H9 (cell line): Measurements from ENCODE around the gene TRIM26. TPM values are rescaled to one million over a fixed set of nuclear protein-coding genes. Genes with fewer than 3 reads are reported as not detected.

ENCODE experiments used
- DNase-seq: peaks from one replicate; pipeline ENCODE4 v3.0.0-alpha.2; 2017
- H2AFZ ChIP-seq: one replicate; pipeline ENCODE4 v1.6.1; 2013; ENCODE audit warnings: mild to moderate bottlenecking, low read length, control low read depth, moderate library complexity
- H2AK5ac ChIP-seq: 2 replicates; pipeline ENCODE4 v1.6.1; 2013; ENCODE audit warnings: low read length, control low read depth, mixed read lengths; ENCODE audit not compliant: insufficient read length
- H2BK120ac ChIP-seq: one replicate; pipeline ENCODE4 v1.6.1; 2013; ENCODE audit warnings: low read depth, mild to moderate bottlenecking, low read length, control low read depth, inconsistent platforms; ENCODE audit not compliant: poor library complexity, severe bottlenecking
- H2BK12ac ChIP-seq: 2 replicates; pipeline ENCODE4 v1.6.1; 2013; ENCODE audit warnings: low read length, control low read depth, mixed read lengths, low read depth; ENCODE audit not compliant: insufficient read length
- H2BK15ac ChIP-seq: 2 replicates; pipeline ENCODE4 v1.6.1; 2013; ENCODE audit warnings: low read depth, low read length, control low read depth
- H2BK20ac ChIP-seq: one replicate; pipeline ENCODE4 v1.6.1; 2013; ENCODE audit warnings: low read depth, mild to moderate bottlenecking, low read length, control low read depth, inconsistent platforms; ENCODE audit not compliant: poor library complexity, severe bottlenecking
- H2BK5ac ChIP-seq: 2 replicates; pipeline ENCODE4 v1.6.1; 2013; ENCODE audit warnings: low read length, control low read depth, mixed read lengths; ENCODE audit not compliant: insufficient read length
- H3K14ac ChIP-seq: 2 replicates; pipeline ENCODE4 v1.6.1; 2013; ENCODE audit warnings: low read length, control low read depth; ENCODE audit not compliant: insufficient read depth
- H3K18ac ChIP-seq: 2 replicates; pipeline ENCODE4 v1.6.1; 2013; ENCODE audit warnings: low read depth, mild to moderate bottlenecking, mixed read lengths, low read length, control low read depth; ENCODE audit not compliant: insufficient read length
- H3K23ac ChIP-seq: 2 replicates; pipeline ENCODE4 v1.6.1; 2013; ENCODE audit warnings: low read length, control low read depth, mixed read lengths, low read depth; ENCODE audit not compliant: insufficient read length
- H3K23me2 ChIP-seq: 2 replicates; pipeline ENCODE4 v1.6.1; 2013; ENCODE audit warnings: low read depth, mild to moderate bottlenecking, mixed read lengths, low read length, control low read depth; ENCODE audit not compliant: insufficient read length, poor library complexity, severe bottlenecking
- H3K27ac ChIP-seq: 2 replicates; pipeline ENCODE4 v1.5.1; 2013; ENCODE audit warnings: low read length, control low read depth, mixed read lengths, low read depth; ENCODE audit not compliant: insufficient read length
- H3K27me3 ChIP-seq: 2 replicates; pipeline ENCODE4 v1.6.1; 2013; ENCODE audit warnings: low read length, control low read depth, inconsistent platforms; ENCODE audit not compliant: insufficient read depth
- H3K4ac ChIP-seq: 2 replicates; pipeline ENCODE4 v1.6.1; 2013; ENCODE audit warnings: low read depth, mild to moderate bottlenecking, control low read depth, inconsistent platforms, low read length, moderate library complexity
- H3K4me1 ChIP-seq: 2 replicates; pipeline ENCODE4 v1.6.1; 2013; ENCODE audit warnings: low read length, control low read depth, inconsistent platforms; ENCODE audit not compliant: insufficient read depth
- H3K4me2 ChIP-seq: 2 replicates; pipeline ENCODE4 v1.6.1; 2013; ENCODE audit warnings: low read length, control low read depth, mixed read lengths; ENCODE audit not compliant: insufficient read length, insufficient read depth
- H3K56ac ChIP-seq: 2 replicates; pipeline ENCODE4 v1.6.1; 2013; ENCODE audit warnings: low read depth, mild to moderate bottlenecking, mixed read lengths, low read length, control low read depth; ENCODE audit not compliant: insufficient read length
- H3K79me1 ChIP-seq: 2 replicates; pipeline ENCODE4 v1.6.1; 2013; ENCODE audit warnings: low read depth, mild to moderate bottlenecking, moderate library complexity, low read length, control low read depth, inconsistent platforms; ENCODE audit not compliant: insufficient read depth, poor library complexity, severe bottlenecking
- H3K79me2 ChIP-seq: 2 replicates; pipeline ENCODE4 v1.6.1; 2013; ENCODE audit warnings: low read length, control low read depth, inconsistent platforms; ENCODE audit not compliant: insufficient read depth
- H3K9ac ChIP-seq: 2 replicates; pipeline ENCODE4 v1.6.1; 2013; ENCODE audit warnings: low read length, control low read depth, mixed read lengths; ENCODE audit not compliant: insufficient read length; ENCODE audit errors: extremely low read depth
- H3K9me3 ChIP-seq: one replicate; pipeline ENCODE4 v1.6.1; 2013; ENCODE audit warnings: low read depth, low read length, inconsistent platforms; ENCODE audit not compliant: control insufficient read depth
- H3T11ph ChIP-seq: one replicate; pipeline ENCODE4 v1.6.1; 2013; ENCODE audit warnings: mild to moderate bottlenecking, low read length, control low read depth, inconsistent platforms
- H4K20me1 ChIP-seq: one replicate; pipeline ENCODE4 v1.6.1; 2013; ENCODE audit not compliant: control insufficient read depth, insufficient read length, insufficient read depth
- H4K5ac ChIP-seq: 2 replicates; pipeline ENCODE4 v1.6.1; 2013; ENCODE audit warnings: low read depth, mild to moderate bottlenecking, mixed read lengths, low read length, control low read depth; ENCODE audit not compliant: insufficient read length
- H4K8ac ChIP-seq: replicated peaks from 2 replicates; pipeline ENCODE4 v1.6.1; 2013; ENCODE audit warnings: low read length, control low read depth, mixed read lengths, low read depth; ENCODE audit not compliant: insufficient read length
- H4K91ac ChIP-seq: 2 replicates; pipeline ENCODE4 v1.6.1; 2013; ENCODE audit warnings: low read depth, mild to moderate bottlenecking, moderate library complexity, mixed read lengths, low read length, control low read depth; ENCODE audit not compliant: insufficient read length
- H3K27ac Mint-ChIP-seq, 3 experiments: 2 replicates in 2 of 3; 3 replicates in 1 of 3; pipeline ENCODE4 v1.8.0; 2020 to 2021; ENCODE audit warnings: mixed read lengths in 3 of 3, mild to moderate bottlenecking in 1 of 3, moderate library complexity in 1 of 3
- H3K27me3 Mint-ChIP-seq: 2 replicates; pipeline ENCODE4 v1.8.0; 2021; ENCODE audit warnings: low read depth, mild to moderate bottlenecking, moderate library complexity, mixed read lengths
- H3K36me3 Mint-ChIP-seq, 3 experiments: 2 replicates in 2 of 3; 3 replicates in 1 of 3; pipeline ENCODE4 v1.8.0; 2020 to 2021; ENCODE audit warnings: low read depth in 3 of 3, mixed read lengths in 3 of 3; ENCODE audit not compliant: insufficient read depth in 1 of 3
- H3K4me1 Mint-ChIP-seq, 2 experiments: 2 replicates each; pipeline ENCODE4 v1.8.0; 2020; ENCODE audit warnings: mixed read lengths in 2 of 2
- H3K4me3 Mint-ChIP-seq, 2 experiments: 2 replicates in 1 of 2; 3 replicates in 1 of 2; pipeline ENCODE4 v1.8.0; 2020 to 2021; ENCODE audit warnings: mild to moderate bottlenecking in 2 of 2, mixed read lengths in 2 of 2, moderate library complexity in 1 of 2
- H3K9me3 Mint-ChIP-seq, 2 experiments: 2 replicates in 1 of 2; 3 replicates in 1 of 2; pipeline ENCODE4 v1.8.0; 2020; ENCODE audit warnings: mild to moderate bottlenecking in 2 of 2, mixed read lengths in 2 of 2, moderate library complexity in 1 of 2
- WGBS: extraction: QIAGEN DNeasy Blood & Tissue Kit; methylation state at CpG from one replicate; pipeline ENCODE4 v1.1.7; 2013; ENCODE audit warnings: missing lambda C conversion rate, low lambda C conversion rate, mixed read lengths; ENCODE audit not compliant: insufficient read length; ENCODE audit errors: extremely low coverage; 5-methylcytosine and 5-hydroxymethylcytosine counted together
- total RNA-seq: library from RNA; stranded (reverse); gene quantifications from 2 replicates; pipeline ENCODE4 v1.2.1, GENCODE V29; 2021
- TF ChIP-seq, protein P1 (sequence below): fragments of 200-600 bp; sonication (generic); conservative IDR thresholded peaks from 3 replicates; pipeline ENCODE4 v1.8.0; 2021; ENCODE audit warnings: antibody characterized with exemption, mild to moderate bottlenecking

TRIM26 gene
- total RNA-seq, 1 experiment from 2014 or later = 35.8 TPM

DNA sequence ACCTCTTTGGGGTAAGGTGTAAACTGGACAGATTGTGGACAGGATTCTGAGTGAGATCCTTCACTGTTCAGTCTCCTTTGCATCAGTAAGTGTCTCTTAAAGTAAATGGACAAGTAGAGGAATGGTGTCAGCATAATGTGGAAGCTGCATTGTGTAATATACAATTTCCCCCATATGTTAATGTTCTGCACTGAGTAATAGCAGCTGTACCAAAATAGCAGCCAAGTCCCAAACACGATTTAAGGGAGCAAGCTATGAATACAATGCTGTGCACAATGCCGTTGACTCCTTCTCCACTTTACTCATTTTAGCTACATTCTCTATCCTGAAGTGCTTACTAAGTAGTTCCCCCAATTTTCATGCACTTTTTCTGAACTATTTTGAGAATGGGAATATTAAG lies 21.1 kb upstream of the TRIM26 start:
- no peak overlapping the region for H2AK5ac ChIP-seq
- H3K9me3 Mint-ChIP-seq = no peaks in the 10 kb centered on the region
- no peaks in the 10 kb centered on the region for H3K79me2 ChIP-seq
- no peak overlapping the region for H2BK20ac ChIP-seq
- H3K14ac ChIP-seq = no peak overlapping the region
- H3K9me3 ChIP-seq = no peaks in the 10 kb centered on the region
- H3K9ac ChIP-seq = no peak overlapping the region
- H3K56ac ChIP-seq = no peak overlapping the region
- H3K4me2 ChIP-seq = no peak overlapping the region
- no peaks in the 10 kb centered on the region for H3K79me1 ChIP-seq
- no peak overlapping the region for H3K27ac ChIP-seq
- TF ChIP-seq, protein P1, sequence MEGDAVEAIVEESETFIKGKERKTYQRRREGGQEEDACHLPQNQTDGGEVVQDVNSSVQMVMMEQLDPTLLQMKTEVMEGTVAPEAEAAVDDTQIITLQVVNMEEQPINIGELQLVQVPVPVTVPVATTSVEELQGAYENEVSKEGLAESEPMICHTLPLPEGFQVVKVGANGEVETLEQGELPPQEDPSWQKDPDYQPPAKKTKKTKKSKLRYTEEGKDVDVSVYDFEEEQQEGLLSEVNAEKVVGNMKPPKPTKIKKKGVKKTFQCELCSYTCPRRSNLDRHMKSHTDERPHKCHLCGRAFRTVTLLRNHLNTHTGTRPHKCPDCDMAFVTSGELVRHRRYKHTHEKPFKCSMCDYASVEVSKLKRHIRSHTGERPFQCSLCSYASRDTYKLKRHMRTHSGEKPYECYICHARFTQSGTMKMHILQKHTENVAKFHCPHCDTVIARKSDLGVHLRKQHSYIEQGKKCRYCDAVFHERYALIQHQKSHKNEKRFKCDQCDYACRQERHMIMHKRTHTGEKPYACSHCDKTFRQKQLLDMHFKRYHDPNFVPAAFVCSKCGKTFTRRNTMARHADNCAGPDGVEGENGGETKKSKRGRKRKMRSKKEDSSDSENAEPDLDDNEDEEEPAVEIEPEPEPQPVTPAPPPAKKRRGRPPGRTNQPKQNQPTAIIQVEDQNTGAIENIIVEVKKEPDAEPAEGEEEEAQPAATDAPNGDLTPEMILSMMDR = no peak
- no peak overlapping the region for H3K4ac ChIP-seq
- DNase-seq = no peak
- no peak overlapping the region for H2BK5ac ChIP-seq
- WGBS = no CpG with 5 or more reads among the region's 2 CpGs
- H3K23ac ChIP-seq = no peak overlapping the region
- peaks cover 35% of the 10 kb centered on the region for H3K27me3 Mint-ChIP-seq
- no peak overlapping the region for H2AFZ ChIP-seq
- no peaks in the 10 kb centered on the region for H4K20me1 ChIP-seq
- H3K4me3 Mint-ChIP-seq = no peak overlapping the region
- H2BK120ac ChIP-seq = no peak overlapping the region
- H3K18ac ChIP-seq = no peak overlapping the region
- no peak overlapping the region for H4K5ac ChIP-seq
- no peaks in the 10 kb centered on the region for H3K36me3 Mint-ChIP-seq
- H3K23me2 ChIP-seq = no peaks in the 10 kb centered on the region
- no peaks in the 10 kb centered on the region for H3K4me1 Mint-ChIP-seq
- no peak overlapping the region for H3K27ac Mint-ChIP-seq
- no peak overlapping the region for H2BK15ac ChIP-seq
- no peak overlapping the region for H4K8ac ChIP-seq
- H3K27me3 ChIP-seq = no peaks in the 10 kb centered on the region
- H3K4me1 ChIP-seq = no peaks in the 10 kb centered on the region
- no peak overlapping the region for H3T11ph ChIP-seq
- no peak overlapping the region for H4K91ac ChIP-seq
- no peak overlapping the region for H2BK12ac ChIP-seq
